ENCODE results near the gene TRIM9. TPM values are rescaled to one million over a fixed set of nuclear protein-coding genes. Genes with fewer than 3 reads are reported as not detected.

The TRIM9 gene
- total and polyA plus RNA-seq, 2 donors (not counting 3 experiments of a cell fraction or from before 2014, with no cell fraction given), result not detected

DNA sequence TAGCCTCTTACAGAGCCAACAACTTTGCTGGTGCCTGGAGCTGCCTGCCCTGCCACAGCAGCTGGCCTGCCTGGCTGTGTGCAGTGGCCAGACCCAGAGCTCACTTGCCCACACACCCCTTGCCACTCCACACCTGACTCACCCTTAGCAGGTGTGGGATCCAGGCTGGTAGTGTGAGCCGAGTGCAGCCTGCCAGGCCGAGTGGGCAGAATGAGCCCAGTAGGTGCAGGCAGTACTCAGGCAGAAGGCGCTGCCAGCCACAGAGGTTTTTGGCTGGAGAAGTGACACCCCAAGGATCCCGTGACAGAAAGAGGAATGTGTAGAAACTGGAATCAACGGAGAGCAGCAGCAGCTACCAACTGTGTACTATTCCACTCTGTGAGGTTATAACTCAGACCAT lies 120.8 kb downstream of the TRIM9 start:
- no peaks in the 10 kb centered on the region for H3K9me1 ChIP-seq (replicated peaks; ENCODE audit: control insufficient read depth, extremely low read depth, insufficient read depth, low read length)
- no peak overlapping the region for H3K4me2 ChIP-seq (ENCODE audit: insufficient read depth, low read length)
- FAIRE-seq (no peak), DNase-seq (ENCODE audit: low read depth, low spot score) (no peak)
- H3K27ac ChIP-seq (ENCODE audit: insufficient read depth, low read depth, low read length), result no peak overlapping the region
- H3K4me1 ChIP-seq (ENCODE audit: control insufficient read depth, extremely low read depth, insufficient read depth, low read length), result no peaks in the 10 kb centered on the region
- no TSS peak for BruUV-seq (replicated peaks)
- no peaks in the 10 kb centered on the region for H3K79me2 ChIP-seq (ENCODE audit: control insufficient read depth, insufficient read depth, low read length)
- H3K36me3 ChIP-seq (ENCODE audit: control insufficient read depth in 2 of 2, extremely low read depth in 1 of 2, insufficient read depth in 2 of 2, low read length in 2 of 2), result no peaks in the 10 kb centered on the region
- no peaks in the 10 kb centered on the region for H4K20me1 ChIP-seq (replicated peaks; ENCODE audit: control insufficient read depth, extremely low read depth, insufficient read depth, low read length)
- H3K4me3 ChIP-seq (replicated peaks in 1 of 3; ENCODE audit: insufficient read depth in 1 of 3, low read depth in 1 of 3, low read length in 3 of 3), result no peak overlapping the region
- dilution Hi-C loops (cut with MboI; ENCODE audit: extremely low pct_ligation_motif_present, low sequenced_read_pairs) (no loop called here), intact Hi-C loops (cut with micrococcal nuclease) (no loop called here)
- ChIA-PET POLR2A (no interaction called here), CTCF (interaction anchor here (1.4 kb wide), 2 partner anchors 10 to 20 kb away, joined by 3 to 8 read pairs; no protein-coding TSS in a partner anchor)
- TF ChIP-seq, protein P1, sequence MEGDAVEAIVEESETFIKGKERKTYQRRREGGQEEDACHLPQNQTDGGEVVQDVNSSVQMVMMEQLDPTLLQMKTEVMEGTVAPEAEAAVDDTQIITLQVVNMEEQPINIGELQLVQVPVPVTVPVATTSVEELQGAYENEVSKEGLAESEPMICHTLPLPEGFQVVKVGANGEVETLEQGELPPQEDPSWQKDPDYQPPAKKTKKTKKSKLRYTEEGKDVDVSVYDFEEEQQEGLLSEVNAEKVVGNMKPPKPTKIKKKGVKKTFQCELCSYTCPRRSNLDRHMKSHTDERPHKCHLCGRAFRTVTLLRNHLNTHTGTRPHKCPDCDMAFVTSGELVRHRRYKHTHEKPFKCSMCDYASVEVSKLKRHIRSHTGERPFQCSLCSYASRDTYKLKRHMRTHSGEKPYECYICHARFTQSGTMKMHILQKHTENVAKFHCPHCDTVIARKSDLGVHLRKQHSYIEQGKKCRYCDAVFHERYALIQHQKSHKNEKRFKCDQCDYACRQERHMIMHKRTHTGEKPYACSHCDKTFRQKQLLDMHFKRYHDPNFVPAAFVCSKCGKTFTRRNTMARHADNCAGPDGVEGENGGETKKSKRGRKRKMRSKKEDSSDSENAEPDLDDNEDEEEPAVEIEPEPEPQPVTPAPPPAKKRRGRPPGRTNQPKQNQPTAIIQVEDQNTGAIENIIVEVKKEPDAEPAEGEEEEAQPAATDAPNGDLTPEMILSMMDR (IDR thresholded peaks at IDR 0.05; ENCODE audit: extremely low read depth in 1 of 2, insufficient read depth in 1 of 2, low read depth in 1 of 2, low read length in 2 of 2), result no peak
- no peak for TF ChIP-seq GATA2 (IDR thresholded peaks at IDR 0.05; ENCODE audit: insufficient read depth, insufficient read length, low read depth, low read length)
- no peak for TF ChIP-seq MAX (IDR thresholded peaks at IDR 0.05; ENCODE audit: insufficient read depth, insufficient read length)
- TF ChIP-seq FOS (IDR thresholded peaks at IDR 0.05; ENCODE audit: borderline replicate concordance, insufficient read depth, low read length), result no peak
- TF ChIP-seq POLR2AphosphoS5 (IDR thresholded peaks at IDR 0.05; ENCODE audit: insufficient read depth, low read depth, low read length), result no peak
- no peak for TF ChIP-seq JUN (IDR thresholded peaks at IDR 0.05; ENCODE audit: borderline replicate concordance, insufficient read depth, insufficient read length, low read depth)
- no peak for TF ChIP-seq POLR2A (IDR thresholded peaks at IDR 0.05; ENCODE audit: low read depth, low read length)
- no peak for TF ChIP-seq EZH2 (IDR thresholded peaks at IDR 0.05; ENCODE audit: borderline replicate concordance, low read depth, low read length, severe bottlenecking)
- no peak for TF ChIP-seq MYC (IDR thresholded peaks at IDR 0.05; ENCODE audit: low read depth, low read length)
- H3K9me3 ChIP-seq (replicated peaks; ENCODE audit: control insufficient read depth, insufficient read depth, low read length), result no peaks in the 10 kb centered on the region
- H3K27me3 ChIP-seq (ENCODE audit: control insufficient read depth in 2 of 2, insufficient read depth in 2 of 2, low read length in 2 of 2), result peaks cover 9 to 12% of the 10 kb centered on the region in 2 experiments
- no peak overlapping the region for H3K9ac ChIP-seq (replicated peaks; ENCODE audit: extremely low read depth, insufficient read depth, low read length)
- H2AFZ ChIP-seq (ENCODE audit: low read depth, low read length), result no peak overlapping the region

Data from endothelial cell of umbilical vein (primary cell).